NCI-H128 (cell line): ENCODE results near the gene MELTF.

Experiments
- DNase-seq: peaks from one replicate; lab custom pipeline; 2025; ENCODE audit not compliant: unreplicated experiment; lab: John Stamatoyannopoulos, UW

MELTF gene

DNA sequence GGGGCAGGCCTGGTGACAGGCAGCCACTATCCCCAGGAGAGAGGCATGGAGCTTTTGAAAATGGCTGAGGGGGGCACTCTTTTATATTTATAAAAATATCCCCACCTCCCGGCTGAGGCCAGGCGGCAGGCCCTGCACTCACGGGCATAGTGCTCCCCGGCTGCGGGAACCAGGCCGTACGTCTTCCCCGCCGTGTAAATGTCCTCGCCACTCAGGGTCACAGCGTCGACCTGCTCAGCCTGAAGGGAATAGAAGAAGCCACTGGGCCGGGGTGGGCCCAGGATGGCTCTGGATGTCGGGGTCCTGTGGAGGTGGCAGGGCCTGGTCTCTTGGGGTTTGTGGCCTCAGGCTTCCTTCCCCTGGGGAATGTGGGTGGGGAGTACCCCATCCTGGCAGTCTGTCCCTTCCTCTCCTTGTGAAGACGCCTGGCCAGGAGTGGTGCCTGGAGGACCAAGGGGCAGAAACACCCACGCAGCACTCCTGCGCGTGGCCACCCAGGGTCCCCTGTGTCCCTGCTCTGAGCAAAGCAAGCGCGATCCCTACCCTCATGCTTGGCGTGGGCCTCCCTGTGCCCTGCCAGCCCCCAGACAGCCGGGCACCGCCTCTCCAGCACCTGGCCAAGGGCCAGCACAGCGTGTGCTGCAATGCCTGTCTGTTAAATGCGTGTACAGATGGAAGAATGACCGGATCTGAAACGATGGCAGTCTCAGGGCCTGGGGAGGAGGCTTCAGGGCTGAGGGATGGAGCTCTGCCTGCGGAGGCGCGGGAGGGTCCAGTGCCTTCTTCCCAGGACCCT lies 18.9 kb downstream of the MELTF start:
- no peak for DNase-seq

DNA sequence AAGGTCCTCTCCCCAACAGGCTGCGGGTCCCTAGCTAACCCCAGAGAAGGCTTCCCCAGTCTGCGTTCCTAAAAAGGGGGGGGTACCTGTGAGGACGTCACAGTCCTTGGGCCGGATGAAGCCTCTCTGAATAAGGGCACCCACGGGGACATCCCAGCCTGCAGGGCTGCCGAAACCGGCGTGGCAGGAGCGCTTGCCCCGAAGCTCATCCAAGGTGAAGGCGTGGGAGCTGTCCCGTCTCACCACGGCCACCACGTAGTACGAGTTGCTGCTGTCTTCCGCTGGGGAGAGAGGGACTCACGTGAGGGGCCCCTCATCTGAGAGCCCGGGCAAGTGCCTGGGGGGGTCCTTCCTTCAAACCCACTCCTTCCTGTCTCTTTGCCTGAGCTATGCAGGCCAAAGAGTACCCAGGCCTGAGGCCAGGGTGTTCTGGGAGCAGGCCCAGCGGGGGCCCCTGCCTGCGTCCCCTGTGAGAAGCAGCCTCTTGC lies 20.0 kb downstream of the MELTF start:
- DNase-seq: no peak

DNA sequence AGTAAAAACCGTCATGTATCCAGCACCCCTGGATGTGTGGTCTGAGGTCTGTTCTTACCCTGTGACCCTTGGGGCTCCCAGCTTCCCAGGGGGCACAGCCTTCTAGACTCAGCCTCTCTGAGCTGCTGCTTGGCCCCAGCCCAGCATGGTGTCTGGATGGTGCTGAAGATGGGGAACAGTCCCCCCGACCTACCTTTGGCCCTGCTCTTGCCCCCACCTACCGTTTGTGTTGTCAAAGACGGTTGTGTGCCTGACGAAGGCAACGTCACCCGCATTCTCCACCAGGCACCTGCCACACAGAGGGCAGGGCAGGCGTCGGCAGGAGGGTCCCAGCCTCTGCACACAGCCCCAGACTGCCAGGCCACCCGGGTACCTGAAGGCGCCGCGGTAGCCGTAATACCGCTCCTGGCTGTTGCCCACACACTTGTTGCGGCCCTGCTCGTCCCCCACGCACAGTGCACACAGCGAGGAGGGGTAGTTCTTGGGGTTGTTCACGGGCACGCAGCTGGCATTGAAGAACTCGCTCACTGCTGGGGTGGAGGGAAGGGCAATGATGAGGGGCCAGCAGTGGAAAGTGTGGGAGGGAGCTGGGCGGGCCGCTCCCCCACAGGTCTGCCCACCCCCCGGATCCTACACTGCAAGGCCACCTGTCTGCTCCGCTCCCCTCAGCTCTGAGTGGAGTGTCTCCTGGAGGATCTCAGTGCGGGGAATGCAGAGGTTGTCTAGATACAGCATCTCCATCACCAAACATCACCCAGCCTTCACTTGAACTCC lies 21.0 kb downstream of the MELTF start:
- no peak for DNase-seq

DNA sequence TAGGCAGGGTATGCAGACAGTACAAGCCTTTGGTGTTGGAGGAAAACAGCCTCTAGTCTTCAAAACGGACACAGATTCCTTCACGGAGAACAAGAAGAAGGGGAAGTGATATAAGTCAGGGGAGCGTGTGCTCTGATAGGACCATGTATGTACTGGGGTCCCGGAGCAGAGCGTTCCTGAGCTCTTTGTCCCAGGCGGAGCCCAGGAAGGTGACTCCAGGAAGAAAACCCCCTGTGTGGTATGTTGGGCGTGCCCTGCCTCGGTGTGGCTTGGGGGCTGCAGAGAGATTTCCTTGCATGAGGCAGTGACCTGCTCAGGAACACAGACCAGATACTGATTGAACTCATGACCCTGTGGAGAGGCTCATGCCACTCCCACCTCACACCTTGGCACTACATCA lies 21.7 kb downstream of the MELTF start:
- DNase-seq: no peak

DNA sequence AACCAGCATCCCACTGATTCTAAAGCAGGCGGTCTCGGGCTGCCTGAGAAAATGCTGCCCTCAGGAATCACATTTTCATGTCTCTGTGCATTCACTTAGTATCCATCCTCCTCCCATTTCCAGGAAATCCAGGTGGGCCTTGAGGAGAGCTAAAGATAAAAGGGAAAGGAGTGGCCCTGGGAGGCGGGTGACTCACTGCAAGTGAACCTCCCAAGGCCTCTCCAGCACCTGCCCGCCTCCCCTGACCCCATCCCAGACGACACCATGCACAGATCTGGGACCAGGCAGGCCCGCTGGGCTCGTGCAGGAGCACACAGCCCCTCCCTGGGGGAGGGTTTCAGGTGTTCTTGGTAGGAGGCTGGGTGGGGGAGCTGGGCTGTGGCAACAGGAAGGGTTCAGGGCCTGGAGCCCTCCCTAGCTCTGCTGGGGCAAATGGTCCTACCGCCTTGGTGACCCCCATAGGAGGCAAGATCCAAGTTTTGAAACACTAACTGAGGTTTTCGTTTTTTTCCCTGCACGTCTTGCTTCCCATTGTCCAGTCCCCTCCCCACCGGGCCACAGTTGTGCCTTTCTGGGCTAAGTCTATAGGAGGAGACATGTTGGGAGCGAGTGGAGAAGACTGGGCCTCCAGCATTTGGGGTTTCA lies 22.2 kb downstream of the MELTF start:
- no peak for DNase-seq

DNA sequence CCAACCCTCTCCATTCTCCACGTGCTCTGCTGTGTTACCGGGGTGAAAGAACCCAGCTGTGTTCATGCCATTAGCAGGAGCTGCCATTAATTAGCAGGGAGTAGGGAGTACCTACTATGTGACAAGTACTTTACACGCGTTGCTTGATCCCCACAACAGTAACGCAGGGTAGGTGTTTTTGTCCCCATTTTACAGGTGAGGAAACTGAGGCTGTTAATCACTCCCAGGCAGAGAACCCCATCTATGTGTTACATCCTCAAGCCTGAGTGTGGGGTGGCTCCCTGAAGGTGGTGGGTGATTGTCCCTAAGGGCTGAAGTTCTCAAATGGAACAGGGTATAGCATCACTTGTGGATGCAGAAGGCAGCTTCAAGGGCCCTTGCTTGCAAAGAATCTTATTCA lies 22.8 kb downstream of the MELTF start:
- DNase-seq: no peak

DNA sequence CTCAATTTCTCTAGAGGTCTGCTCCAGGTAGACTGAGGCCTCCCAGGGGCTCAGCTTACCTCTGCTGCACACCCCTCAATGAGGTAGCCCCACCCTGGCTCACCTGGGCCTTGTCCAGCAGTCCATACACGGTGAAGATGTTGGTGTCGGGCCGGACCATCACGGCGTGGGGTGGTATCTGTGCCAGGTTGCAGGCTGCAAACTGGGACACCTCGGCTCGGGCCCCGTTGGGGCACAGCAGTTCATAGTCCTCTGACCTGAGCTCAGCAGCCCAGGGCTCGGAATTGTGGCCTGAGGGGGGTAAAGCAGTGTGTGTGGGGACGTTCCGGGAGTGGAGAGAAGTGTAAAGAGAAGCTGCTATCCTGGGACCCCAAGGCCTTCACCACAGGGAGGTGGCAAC lies 23.2 kb downstream of the MELTF start:
- DNase-seq: no peak

DNA sequence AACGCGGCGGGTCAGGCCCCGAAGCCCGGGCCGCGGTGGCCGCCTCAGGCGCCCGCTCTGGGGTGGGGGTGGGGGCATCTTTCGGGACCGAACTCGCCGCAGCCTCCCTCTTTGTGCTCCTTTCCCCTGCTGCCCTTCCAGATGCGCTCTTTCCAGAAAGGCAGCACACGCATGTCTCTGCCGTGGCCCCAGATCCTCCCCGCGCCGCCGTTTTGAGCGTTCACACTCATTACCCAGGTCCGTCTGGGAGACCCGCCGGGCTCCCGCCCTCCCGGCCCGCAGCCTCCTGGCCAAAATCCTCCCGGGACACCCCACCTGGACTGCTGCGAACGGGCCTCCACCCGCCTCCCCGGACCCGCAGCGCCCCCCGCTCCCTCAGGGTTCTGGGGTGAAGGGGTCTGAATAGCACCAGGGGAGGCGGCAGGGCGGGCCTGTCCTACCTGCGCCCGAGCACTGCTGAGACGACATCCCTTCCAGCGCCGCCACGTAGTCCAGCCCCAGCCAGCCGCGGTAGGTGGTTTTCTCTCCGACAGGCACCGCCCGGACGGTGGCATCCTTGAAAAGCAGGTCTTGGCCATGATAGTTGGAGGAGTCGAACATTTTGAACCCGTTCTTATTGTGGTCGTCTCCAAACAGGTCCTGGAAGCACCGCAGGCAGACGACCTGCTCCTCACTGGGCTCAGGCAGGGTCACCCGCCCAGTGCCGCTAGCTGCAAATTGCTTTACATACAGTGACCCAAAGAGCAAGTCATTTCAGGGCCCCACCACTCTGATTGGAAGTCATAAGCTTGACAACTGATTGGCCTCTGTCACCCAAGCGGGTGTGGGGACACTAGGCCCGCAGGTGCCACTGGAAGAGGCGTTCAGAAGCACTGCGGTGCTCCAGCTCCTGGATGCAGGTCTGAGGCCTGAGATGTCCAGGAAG lies 25.9 kb downstream of the MELTF start:
- no peak for DNase-seq

DNA sequence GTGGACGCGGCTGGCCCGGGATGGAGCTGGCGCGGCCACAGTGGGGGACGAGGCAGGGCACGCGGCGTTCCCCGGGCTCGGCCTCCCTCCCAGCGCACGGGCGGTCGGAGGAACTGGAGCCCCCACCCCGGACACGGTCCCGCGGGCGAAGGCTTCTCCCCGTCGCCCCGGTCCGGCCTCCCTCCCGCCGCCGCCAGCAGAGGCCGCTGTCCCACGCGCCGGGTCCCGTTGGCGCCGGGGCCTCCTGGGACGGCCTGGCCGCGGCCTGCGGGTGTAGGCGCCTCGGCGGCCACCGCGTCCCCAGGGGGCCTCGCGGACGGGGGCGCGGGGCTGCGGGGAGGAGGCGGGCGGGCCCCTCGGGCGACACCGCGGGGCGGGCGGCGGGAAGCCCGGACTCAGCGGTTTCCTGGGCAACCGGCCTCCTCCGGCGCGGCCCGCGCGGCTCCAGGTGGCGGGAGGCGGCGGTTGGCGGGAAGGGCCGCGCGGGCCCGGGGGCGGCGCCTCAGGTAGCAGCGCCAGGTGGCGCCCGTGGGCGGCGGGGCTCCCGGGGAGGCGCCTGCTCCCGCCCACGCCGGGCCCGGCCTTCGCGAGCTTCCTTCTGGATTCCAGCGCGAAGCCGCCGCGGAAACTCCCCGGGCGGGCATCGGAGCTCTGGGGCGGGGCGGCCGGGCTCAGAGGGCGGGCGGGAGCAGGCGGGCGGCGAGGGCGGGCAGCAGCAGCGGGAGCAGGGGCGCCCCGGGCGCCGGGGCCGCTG lies 26.7 kb downstream of the MELTF start:
- DNase-seq: peak; percentile 70

DNA sequence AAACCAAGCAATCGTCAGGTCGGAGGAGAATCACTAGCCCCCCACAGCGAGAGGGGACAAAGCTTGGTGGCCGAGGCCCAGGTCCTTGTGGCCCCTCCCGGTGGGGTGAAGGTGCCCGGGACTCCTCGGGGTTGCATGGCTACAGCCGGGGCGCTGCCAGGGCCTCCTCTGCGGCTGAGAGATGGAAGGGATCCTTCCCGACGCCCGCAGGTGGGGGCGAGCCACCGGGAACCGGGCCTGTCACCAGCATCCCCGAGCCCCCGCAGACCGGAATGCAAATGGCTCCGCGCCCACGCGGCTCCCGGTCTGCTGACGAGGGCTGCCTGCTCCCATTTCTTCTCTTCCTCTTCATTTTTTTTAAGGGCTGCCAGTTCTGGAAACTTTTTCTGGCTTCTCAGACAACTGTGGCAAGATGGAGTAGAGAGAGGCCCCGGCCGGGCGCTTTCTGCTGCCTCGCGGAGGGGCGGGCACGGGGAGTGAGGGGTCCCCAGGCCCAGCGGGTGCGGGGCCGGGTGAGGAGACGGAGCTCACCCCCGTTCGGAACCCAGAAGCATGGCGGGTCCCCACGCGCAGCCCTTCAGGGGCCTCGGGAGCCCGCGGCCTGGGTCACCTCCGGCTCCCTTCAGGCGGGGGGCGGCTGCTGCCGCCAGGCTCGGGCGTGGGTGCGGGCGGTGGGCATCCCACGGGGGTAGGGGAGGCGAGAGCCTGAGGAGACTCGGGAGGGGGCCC lies 27.5 kb downstream of the MELTF start:
- DNase-seq: no peak

DNA sequence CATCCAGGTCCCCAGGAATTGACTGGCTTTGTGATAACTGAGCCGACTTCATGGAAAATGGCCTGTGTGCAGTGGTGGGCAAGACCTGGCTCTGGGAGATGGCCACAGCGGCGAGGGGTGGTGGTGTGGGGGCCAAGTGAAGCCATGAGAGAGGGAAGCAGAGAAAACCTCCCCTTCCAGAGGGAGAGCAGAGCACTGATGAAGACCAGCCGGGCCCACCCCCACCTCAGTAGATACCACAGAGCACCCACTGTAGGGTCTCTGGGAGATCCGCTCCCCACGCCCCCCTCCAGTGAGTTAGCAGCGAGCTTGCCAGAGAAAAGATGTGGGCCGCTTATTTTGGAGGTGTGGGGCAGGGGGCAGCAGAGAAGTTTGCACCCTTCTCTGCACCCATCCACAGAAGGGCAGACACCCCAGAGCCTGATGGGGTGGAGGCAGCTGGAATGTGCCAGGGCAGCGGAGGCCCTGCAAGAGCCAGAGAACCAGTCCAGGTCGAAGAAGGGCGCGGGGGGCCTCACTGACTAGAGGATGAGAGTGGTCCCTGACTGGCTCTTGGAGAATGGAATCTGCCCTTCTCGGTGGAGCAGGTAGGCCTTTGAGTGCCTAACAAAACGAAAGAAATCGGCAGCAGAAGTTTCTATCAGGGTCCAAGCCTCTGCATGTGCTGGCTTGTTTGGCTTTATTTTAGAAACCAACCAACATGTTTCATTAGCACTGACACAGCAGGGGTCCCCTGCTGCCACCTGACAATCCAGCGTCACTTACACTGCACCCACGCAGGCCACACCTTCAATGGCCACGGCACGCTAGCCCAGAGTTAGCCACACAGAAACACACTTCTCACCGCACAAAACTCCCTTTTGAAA lies 28.3 kb downstream of the MELTF start:
- no peak for DNase-seq

DNA sequence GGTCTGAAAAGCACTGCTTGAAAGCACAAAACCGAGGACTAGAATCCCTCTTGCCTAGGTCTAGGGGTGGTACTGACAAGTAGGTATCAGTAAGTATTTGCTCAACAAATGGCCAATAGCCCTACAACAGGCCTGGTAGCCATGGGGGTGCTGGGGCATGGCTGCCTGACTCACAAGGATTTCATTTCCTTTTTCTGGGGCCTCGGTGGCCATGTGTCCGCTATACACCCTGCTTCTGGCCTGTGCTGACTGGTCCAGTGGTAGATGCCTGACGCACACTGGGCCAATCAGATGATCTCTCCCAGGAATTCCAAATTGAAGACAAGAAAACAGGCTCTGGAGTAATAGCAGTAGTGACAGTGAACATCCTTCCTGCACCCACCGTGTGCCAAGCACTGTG lies 29.4 kb downstream of the MELTF start:
- no peak for DNase-seq

DNA sequence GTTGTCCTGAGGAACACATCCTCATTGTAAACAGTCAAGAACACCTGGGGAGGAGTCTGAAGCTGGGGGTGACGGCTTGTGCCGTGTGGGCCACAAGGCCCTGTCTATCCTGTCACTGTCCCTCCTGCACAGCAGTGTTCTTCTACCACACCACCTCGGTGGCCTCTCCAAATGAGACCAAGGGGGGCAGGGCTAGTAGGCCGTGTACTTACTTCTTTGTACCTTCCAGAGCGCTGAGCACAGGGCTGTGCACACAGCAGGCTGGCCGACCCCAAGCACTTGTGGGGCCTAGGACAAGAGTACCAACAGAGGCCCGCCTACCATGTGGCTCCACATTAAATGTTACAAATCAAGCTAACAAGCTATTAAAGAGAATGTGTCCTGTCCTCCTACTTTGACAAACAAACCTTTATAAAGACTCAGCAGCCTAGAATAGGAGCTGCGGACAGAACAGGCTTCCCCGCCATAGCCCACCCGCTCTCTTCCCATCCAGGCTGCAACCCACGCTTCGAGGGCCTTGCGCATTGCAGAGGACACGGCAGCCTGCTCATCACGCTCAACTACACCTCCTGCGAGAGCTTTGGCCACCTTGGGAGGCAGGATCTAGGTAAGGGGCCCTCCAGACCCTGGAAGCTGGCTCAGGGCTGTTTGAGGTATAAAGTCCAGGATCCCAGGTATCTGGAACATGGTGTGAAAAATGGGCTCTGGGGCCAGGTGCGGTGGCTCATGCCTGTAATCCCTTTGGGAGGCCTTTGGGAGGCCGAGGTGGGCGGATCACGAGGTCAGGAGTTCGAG lies 30.5 kb downstream of the MELTF start:
- DNase-seq: no peak

DNA sequence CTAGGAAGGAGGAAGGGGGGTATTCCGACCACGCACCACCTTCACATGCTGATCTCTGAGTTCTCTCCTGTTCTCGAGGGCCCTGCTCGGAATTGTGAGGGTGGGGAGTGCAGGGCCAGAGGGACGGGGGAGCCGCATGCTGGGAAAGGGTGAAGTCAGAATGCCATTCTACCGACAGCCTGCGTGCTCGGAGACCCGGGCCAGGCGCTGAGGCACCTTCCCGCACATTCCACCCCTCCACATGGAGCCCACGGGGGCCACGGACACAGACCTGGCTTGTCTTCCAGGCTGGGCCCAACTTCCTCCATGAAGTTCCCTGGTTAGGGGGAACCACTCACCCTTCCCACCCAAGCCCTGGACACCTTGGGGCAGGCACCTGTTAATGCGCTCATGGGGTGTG lies 32.3 kb downstream of the MELTF start:
- DNase-seq: no peak

DNA sequence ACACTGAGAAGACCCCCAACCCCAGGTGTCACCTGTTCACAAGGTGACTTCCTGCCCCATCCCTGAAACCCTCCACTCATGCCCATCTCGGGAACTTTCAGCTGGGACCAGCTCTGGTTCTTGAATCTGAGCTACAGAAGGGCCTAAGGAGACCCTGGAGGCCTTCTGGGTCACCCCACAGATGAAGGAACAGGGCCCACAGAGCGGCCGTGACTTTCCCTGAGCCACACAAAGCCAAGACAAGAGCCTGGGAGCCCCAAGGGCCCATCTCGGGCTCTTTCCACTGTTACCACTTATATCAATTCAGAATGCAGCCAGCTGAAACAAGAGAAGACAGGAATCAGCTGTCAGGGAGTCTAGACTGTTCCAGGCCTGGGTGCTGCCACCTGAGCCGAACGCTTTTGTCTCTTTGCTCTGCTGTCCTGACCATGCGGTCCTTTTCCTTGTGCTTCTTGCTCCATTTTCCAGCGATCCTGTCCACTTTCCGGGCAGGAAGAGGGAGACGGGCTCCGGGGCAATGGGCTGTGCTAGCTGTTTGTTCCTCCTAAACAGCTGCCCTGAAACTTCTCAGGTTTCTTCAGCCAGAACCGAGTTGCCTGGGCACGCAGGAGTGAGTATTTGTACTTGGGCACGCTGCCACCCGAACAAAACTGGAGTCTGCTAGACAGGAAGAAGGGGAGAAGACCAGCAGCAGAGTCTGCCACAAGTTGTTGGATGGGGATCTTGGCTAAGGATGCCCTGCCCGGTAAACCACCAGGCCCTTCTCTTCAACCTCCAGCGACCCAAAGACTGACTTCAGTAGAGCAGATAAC lies 33.0 kb downstream of the MELTF start:
- DNase-seq: no peak

DNA sequence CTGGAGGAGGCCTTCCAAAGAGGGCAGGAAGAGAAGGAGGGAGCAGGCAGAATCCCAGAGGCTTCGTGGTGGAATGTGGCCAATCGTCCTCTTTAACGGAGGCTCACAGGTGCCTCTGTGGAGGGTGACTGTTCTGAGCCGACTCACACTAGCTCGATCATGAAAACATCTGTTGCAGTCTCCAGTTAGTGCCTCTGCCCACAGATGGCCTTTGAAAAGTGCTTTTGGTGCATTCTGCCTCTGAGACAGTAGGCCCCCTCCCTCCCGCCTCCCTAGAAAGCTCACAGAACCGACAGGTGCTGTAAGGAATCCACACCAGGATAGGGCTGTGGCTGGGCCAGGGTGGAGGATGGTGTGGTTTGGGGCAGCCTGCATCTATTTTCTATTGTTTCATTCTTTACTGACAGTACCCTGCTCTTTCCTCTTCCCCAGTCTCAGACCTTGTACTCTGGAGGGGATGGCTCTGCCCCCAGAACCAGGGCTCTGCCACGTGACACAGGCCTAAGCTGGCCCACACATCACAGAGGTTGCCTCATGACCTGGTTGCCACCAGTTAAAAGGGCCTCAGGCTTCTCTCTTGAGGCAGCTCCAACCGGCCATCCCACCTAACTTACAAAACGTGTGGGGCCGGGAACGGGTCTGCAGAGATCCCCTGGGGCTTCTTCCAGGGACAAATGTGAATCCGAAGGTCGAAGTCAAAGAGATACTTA lies 33.8 kb downstream of the MELTF start:
- no peak for DNase-seq
